GM18873 (cell line): ENCODE measurements around the gene CCN2.
A peak's percentile ranks its signal among the peaks of the same experiment; 100 is the strongest.
"Not testable (repeated sequence)": the region's sequence is repeated elsewhere in the genome, so short reads cannot be mapped to it uniquely, and the experiment has no call there.

Experiments used
- ATAC-seq: cut with Tn5 transposase; IDR thresholded peaks from one replicate; pipeline ENCODE4 v1.9.1; 2021; ENCODE audit warnings: mild to moderate bottlenecking, moderate library complexity, moderate number of reproducible peaks; ENCODE audit not compliant: unreplicated experiment, low FRiP score

Gene CCN2

DNA sequence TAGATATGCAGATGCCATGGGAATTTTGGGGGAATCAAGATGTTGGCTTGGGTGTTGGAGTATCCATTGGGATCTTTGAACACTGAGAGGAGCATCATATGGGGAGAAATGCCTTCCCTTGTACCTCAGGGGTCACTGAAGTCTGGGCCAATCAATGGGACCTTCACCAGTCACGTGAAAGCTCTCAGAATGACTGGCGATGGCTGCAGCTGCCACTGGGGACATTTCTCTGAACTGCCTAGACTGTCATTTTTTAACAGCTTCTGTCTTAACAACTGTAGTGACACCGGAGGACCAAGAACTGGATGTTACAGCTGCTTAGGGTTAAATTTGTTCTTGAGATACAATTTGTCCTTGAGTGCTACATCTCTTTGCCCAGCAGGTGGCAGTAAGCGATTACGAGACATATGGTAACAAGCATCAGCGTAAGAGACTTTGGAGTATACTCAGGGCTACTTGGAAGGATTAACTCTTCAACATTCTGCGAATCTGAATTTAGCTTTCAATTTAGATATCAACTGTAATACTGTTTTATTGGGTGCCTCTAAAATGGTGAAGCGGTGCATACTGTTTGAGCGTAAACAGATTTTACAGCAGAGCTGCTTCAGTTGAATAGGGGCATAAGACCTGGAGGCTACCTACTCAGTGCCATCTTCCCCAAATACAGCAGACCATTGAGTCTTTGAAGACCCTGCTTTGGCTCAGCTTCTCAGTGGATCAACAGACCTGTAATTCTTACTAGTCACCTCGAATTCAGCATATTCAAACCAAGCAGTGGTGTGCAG lies 36.0 kb downstream of the CCN2 start:
- peak; percentile 81 for ATAC-seq

DNA sequence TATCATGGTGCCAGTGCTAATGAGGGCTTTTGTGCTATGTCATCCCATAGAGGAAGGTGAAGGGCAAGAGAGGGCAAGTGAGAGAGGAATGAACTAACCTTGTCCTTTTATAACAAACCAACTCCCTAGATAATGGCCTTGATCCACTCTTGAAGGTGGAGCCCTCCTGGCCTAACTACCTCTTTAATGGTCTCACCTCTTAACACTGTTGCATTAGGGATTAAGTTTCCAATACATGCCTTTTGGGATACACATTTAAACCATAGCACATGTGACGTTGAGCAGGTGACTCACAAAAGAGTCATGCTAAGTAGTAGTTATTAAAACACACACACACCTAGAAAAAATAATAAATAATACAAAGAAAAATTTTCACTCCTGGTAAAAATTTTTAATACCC lies 36.9 kb downstream of the CCN2 start:
- no peak for ATAC-seq

DNA sequence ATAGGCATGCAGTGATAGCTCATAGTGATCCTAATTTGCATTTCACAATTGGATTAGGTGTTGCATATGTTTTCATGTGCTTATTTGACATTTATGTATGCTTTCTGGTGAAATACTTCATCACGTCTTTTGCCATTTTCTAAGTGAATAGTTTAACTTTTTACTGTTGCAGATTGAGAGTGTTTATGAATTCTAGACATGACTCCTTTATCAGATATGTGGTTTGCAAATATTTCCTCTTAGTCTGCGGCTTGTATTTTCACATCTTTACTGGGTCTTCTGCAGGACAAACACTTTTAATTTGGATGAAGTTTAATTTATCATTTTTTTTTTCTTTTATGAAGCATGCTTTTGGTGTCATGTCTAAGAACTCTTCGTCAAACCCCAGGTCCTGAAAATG lies 39.2 kb downstream of the CCN2 start:
- no peak for ATAC-seq

DNA sequence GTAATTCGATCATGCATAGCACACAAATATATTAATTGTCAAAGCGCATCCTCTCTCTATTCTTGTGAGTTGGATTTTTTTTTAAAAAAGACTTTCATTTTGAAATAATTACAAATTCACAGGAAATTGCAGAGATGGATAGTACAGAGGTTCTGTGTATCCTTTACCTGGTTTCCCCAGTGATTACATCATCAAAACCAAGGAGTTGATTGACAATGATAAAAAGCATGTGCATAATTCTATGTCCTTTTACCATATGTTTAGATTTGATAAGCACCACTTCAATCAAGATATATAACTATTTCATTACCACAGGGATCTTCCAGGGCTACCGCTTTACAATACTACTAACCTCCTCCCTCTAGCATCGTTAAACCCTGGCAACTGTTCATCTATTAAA lies 40.2 kb downstream of the CCN2 start:
- ATAC-seq: no peak

DNA sequence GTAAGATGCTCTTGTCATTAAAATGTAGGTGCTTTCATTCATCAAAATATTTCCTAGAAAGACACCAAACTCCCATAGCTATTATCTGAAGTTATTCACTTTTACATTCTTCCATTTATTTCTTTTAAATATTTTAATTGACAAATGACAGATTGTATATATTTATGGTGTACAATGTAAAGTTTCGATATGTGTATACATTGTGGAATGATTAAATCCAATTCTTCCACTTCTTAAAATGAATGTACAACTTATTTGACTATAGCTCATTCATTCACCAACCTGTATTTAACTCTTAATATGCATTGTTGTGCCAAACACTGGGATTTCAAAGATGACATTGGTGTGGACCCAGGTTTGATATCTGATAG lies 41.0 kb downstream of the CCN2 start:
- peak; percentile 6 for ATAC-seq

GRCh38 chr6:131909408-131910218 lies 41.6 kb downstream of the CCN2 start:
- peak; percentile 97 for ATAC-seq

- not testable (repeated sequence) for ATAC-seq
Observed at GRCh38 chr6:131908787-131909186, 42.4 kb downstream of the CCN2 start.

DNA sequence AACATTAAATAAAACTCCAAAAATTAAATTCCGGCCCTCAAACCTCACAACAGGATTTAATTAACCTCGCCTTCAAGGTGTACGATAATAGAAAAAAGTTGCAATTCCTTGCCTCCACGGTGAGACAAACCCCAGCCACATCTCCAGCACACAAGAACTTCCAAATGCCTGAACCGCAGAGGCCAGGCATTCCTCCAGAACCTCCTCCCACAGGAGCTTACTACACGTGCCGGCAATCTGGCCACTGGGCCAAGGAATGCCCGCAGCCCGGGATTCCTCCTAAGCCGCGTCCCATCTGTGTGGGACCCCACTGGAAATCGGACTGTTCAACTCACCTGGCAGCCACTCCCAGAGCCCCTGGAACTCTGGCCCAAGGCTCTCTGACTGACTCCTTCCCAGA lies 47.4 kb downstream of the CCN2 start:
- ATAC-seq: not testable (repeated sequence)

GRCh38 chr6:131901326-131901873 lies 49.8 kb downstream of the CCN2 start:
- not testable (repeated sequence) for ATAC-seq

DNA sequence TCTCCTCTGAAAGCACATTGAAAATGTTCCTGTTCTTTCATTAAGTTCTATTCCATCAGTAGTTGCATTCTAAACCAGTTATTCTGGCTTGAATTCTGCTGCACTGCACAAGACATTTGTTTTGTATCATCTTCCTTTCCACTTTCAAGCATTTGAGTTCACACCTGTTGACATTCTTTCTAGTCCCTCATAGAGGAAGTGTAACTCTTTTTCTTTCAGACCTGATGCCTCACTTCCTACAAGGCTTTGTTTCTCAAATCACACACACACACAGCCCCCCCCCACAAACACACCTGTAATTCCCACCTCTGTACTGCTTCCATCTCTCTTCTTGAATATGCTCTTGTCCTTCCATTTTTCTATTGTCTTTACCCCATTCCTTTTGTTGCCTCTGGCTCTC lies 50.9 kb downstream of the CCN2 start:
- ATAC-seq: no peak

DNA sequence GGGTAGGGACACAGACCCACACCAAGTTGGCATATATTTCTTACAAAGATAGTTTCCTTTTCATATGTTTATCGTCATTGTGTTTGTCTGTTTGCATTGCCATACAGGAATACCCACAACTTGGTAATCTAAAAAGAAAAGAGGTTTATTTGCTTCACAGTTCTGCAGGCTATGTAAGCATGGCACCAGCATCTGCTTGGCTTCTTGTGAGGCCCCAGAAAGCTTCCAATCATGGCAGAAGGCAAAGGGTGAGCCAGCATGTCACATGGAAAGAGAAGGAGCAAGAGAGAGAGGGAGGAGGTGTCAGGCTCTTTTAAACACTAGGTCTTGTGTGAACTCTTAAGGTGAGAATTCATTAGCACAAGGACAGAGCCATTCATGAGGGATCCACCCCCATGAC lies 52.5 kb downstream of the CCN2 start:
- ATAC-seq: no peak
